ENCODE measurements around the gene MAN1A2.

- no peak for TF ChIP-seq CTCF (IDR thresholded peaks at IDR 0.05)
- TF ChIP-seq POLR2A (IDR thresholded peaks at IDR 0.05), result no peak
These were observed 211.2 kb downstream of the MAN1A2 start for GRCh38 chr1:117578466-117578865.
